Neural cell (in vitro differentiated cells): ENCODE results near the gene KRT73. TPM values are rescaled to one million over a fixed set of nuclear protein-coding genes. Genes with fewer than 3 reads are reported as not detected.
"Not testable (repeated sequence)": the region's sequence is repeated elsewhere in the genome, so short reads cannot be mapped to it uniquely, and the experiment has no call there.

ENCODE experiments used
- H2AFZ ChIP-seq: fragments of 200-600, 300-800 bp; sonication (generic), shearing (Covaris generic); 2 replicates; pipeline ENCODE4 v1.6.0; 2014; ENCODE audit warnings: low read depth, mild to moderate bottlenecking, antibody characterized with exemption, low read length, moderate library complexity
- H3F3A ChIP-seq: fragments of 200-600 bp; shearing (Covaris generic); 2 replicates; pipeline ENCODE4 v1.6.1; 2016; ENCODE audit warnings: mild to moderate bottlenecking, moderate library complexity, mixed read lengths, antibody characterized with exemption, low read length; ENCODE audit not compliant: insufficient read depth, poor library complexity, severe bottlenecking
- H3K27ac ChIP-seq: fragments of 200-600, 300-800 bp; sonication (generic), shearing (Covaris generic); 2 replicates; pipeline ENCODE4 v1.5.1; 2014; ENCODE audit warnings: mild to moderate bottlenecking, low read length, moderate library complexity
- H3K27me3 ChIP-seq: fragments of 300-800, 200-600 bp; sonication (generic), shearing (Covaris generic); 2 replicates; pipeline ENCODE4 v1.6.0; 2014; ENCODE audit warnings: mild to moderate bottlenecking, low read depth, low read length, moderate library complexity; ENCODE audit not compliant: insufficient read depth
- H3K36me3 ChIP-seq: fragments of 300-800, 200-600 bp; sonication (generic), shearing (Covaris generic); 2 replicates; pipeline ENCODE4 v1.5.1; 2014; ENCODE audit warnings: mild to moderate bottlenecking, antibody characterized with exemption, low read length, moderate library complexity; ENCODE audit not compliant: insufficient read depth
- H3K4me2 ChIP-seq: fragments of 300-800, 200-600 bp; sonication (generic), shearing (Covaris generic); 2 replicates; pipeline ENCODE4 v1.6.0; 2014; ENCODE audit warnings: mild to moderate bottlenecking, low read length
- H3K4me3 ChIP-seq: fragments of 300-800, 200-600 bp; sonication (generic), shearing (Covaris generic); 2 replicates; pipeline ENCODE4 v1.5.1; 2014; ENCODE audit warnings: mild to moderate bottlenecking, low read length, moderate library complexity
- H3K79me2 ChIP-seq: fragments of 200-600 bp; shearing (Covaris generic); replicated peaks from 2 replicates; pipeline ENCODE4 v1.6.0; 2014; ENCODE audit warnings: mild to moderate bottlenecking, low read length, moderate library complexity; ENCODE audit not compliant: insufficient read depth
- H3K9ac ChIP-seq: fragments of 300-800, 200-600 bp; sonication (generic), shearing (Covaris generic); 2 replicates; pipeline ENCODE4 v1.6.1; 2016; ENCODE audit warnings: mild to moderate bottlenecking, low read length, mixed read lengths
- H3K9me2 ChIP-seq: fragments of 200-600 bp; shearing (Covaris generic); 2 replicates; pipeline ENCODE4 v1.6.1; 2016; ENCODE audit warnings: mild to moderate bottlenecking, low read length, mixed read lengths; ENCODE audit not compliant: insufficient read depth
- H3K9me3 ChIP-seq: fragments of 200-600, 300-800 bp; sonication (generic), shearing (Covaris generic); 2 replicates; pipeline ENCODE4 v1.6.1; 2016; ENCODE audit warnings: mild to moderate bottlenecking, mixed run types, low read length, moderate library complexity, mixed read lengths
- H4K20me1 ChIP-seq: fragments of 200-600 bp; shearing (Covaris generic); 2 replicates; pipeline ENCODE4 v1.6.1; 2016; ENCODE audit warnings: mild to moderate bottlenecking, mixed run types; ENCODE audit not compliant: insufficient read depth
- EP300 ChIP-seq: fragments of 450-650 bp; conservative IDR thresholded peaks from 2 replicates; pipeline ENCODE4 v1.6.1; 2014; ENCODE audit warnings: antibody characterized with exemption, mild to moderate bottlenecking, moderate library complexity; ENCODE audit not compliant: poor library complexity, severe bottlenecking
- EZH2 ChIP-seq: fragments of 200-600, 300-800 bp; shearing (Covaris generic), sonication (generic); IDR thresholded peaks from 2 replicates; pipeline ENCODE4 v1.6.1; 2014; ENCODE audit warnings: antibody characterized with exemption, low read length, borderline replicate concordance, mild to moderate bottlenecking; ENCODE audit not compliant: insufficient read depth, poor library complexity, severe bottlenecking
- MXI1 ChIP-seq: fragments of 450-650 bp; conservative IDR thresholded peaks from 2 replicates; pipeline ENCODE4 v1.6.1; 2014; ENCODE audit warnings: antibody characterized with exemption, mild to moderate bottlenecking; ENCODE audit not compliant: poor library complexity, severe bottlenecking
- POLR2AphosphoS5 ChIP-seq: IDR thresholded peaks from 2 replicates; pipeline ENCODE4 v1.6.1; 2012
- RAD21 ChIP-seq: fragments of 450-650 bp; conservative IDR thresholded peaks from 2 replicates; pipeline ENCODE4 v1.6.1; 2014; ENCODE audit warnings: antibody characterized with exemption, mild to moderate bottlenecking, moderate library complexity
- SMC3 ChIP-seq: fragments of 450-650 bp; conservative IDR thresholded peaks from 2 replicates; pipeline ENCODE4 v1.6.1; 2014; ENCODE audit warnings: antibody characterized with exemption, mild to moderate bottlenecking, moderate library complexity; ENCODE audit not compliant: poor library complexity
- TAF1 ChIP-seq: IDR thresholded peaks from 2 replicates; pipeline ENCODE4 v1.6.1; 2012; ENCODE audit warnings: low read depth
- polyA plus RNA-seq: library from polyadenylated mRNA; depleted of rRNA; stranded (reverse); fragments of >200 nt; gene quantifications from 2 replicates; pipeline ENCODE4 v1.2.3, GENCODE V29; 2014
- TF ChIP-seq, protein P1 (sequence below): IDR thresholded peaks from 2 replicates; pipeline ENCODE4 v1.6.1; 2012; ENCODE audit warnings: borderline replicate concordance
- TF ChIP-seq, protein P2 (sequence below): fragments of 450-650 bp; IDR thresholded peaks from 2 replicates; pipeline ENCODE4 v1.5.1; 2014; ENCODE audit warnings: antibody characterized with exemption, mild to moderate bottlenecking, moderate library complexity; ENCODE audit not compliant: poor library complexity, severe bottlenecking

KRT73 gene
- polyA plus RNA-seq, 1 donor from 2014 or later: not detected

DNA sequence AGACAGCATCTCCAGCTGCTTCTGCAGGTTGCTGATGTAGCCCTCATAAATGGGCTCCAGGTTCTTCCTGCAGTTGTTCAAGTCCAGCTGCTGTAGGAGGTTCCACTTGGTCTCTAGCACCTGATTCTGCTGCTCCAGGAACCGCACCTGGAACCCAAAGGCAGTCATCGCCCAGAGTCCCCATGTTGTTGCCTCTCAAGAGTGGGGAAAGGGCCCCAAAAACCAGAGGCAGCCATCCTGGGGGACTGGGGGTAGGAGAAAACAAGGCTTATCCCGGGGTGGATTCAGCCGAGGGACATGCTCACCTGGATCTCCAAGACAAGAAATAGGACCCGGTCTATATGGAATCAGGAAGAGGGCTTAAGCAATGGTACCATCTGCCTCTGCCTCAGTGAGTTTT lies 19.4 kb downstream of the KRT73 start:
- no peaks in the 10 kb centered on the region for H3K27me3 ChIP-seq
- no peaks in the 10 kb centered on the region for H3K9me2 ChIP-seq

DNA sequence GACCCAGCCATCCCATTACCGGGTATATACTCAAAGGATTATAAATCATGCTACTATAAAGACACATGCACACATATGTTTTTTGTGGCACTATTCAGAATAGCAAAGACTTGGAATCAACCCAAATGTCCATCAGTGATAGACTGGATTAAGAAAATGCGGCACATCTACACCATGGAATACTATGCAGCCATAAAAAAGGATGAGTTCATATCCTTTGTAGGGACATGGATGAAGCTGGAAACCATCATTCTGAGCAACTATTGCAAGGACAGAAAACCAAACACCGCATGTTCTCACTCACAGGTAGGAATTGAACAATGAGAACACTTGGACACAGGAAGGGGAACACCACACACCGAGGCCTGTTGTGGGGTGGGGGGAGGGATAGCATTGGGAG lies 24.1 kb downstream of the KRT73 start:
- H3K27me3 ChIP-seq, H3K27ac ChIP-seq, H3F3A ChIP-seq, H3K36me3 ChIP-seq, H2AFZ ChIP-seq, H3K9ac ChIP-seq, H3K9me3 ChIP-seq, H4K20me1 ChIP-seq, H3K9me2 ChIP-seq, H3K79me2 ChIP-seq, H3K4me2 ChIP-seq, H3K4me3 ChIP-seq: not testable (repeated sequence)

More for the DNA sequence above, 19.4 kb downstream of the KRT73 start:
- no peaks in the 10 kb centered on the region for H3K9me3 ChIP-seq
- no peaks in the 10 kb centered on the region for H3K36me3 ChIP-seq
- H3K4me3 ChIP-seq: no peak overlapping the region
- H3K79me2 ChIP-seq: no peaks in the 10 kb centered on the region
- H3K27ac ChIP-seq: no peak overlapping the region
- H2AFZ ChIP-seq: no peak overlapping the region
- no peak overlapping the region for H3K4me2 ChIP-seq
- no peaks in the 10 kb centered on the region for H3F3A ChIP-seq
- no peak overlapping the region for H3K9ac ChIP-seq
- TF ChIP-seq EZH2 (no peak), MXI1 (no peak), EP300 (no peak), SMC3 (no peak), POLR2AphosphoS5 (no peak), TAF1 (no peak), RAD21 (no peak)
- TF ChIP-seq, protein P1, sequence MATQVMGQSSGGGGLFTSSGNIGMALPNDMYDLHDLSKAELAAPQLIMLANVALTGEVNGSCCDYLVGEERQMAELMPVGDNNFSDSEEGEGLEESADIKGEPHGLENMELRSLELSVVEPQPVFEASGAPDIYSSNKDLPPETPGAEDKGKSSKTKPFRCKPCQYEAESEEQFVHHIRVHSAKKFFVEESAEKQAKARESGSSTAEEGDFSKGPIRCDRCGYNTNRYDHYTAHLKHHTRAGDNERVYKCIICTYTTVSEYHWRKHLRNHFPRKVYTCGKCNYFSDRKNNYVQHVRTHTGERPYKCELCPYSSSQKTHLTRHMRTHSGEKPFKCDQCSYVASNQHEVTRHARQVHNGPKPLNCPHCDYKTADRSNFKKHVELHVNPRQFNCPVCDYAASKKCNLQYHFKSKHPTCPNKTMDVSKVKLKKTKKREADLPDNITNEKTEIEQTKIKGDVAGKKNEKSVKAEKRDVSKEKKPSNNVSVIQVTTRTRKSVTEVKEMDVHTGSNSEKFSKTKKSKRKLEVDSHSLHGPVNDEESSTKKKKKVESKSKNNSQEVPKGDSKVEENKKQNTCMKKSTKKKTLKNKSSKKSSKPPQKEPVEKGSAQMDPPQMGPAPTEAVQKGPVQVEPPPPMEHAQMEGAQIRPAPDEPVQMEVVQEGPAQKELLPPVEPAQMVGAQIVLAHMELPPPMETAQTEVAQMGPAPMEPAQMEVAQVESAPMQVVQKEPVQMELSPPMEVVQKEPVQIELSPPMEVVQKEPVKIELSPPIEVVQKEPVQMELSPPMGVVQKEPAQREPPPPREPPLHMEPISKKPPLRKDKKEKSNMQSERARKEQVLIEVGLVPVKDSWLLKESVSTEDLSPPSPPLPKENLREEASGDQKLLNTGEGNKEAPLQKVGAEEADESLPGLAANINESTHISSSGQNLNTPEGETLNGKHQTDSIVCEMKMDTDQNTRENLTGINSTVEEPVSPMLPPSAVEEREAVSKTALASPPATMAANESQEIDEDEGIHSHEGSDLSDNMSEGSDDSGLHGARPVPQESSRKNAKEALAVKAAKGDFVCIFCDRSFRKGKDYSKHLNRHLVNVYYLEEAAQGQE: no peak
- TF ChIP-seq, protein P2, sequence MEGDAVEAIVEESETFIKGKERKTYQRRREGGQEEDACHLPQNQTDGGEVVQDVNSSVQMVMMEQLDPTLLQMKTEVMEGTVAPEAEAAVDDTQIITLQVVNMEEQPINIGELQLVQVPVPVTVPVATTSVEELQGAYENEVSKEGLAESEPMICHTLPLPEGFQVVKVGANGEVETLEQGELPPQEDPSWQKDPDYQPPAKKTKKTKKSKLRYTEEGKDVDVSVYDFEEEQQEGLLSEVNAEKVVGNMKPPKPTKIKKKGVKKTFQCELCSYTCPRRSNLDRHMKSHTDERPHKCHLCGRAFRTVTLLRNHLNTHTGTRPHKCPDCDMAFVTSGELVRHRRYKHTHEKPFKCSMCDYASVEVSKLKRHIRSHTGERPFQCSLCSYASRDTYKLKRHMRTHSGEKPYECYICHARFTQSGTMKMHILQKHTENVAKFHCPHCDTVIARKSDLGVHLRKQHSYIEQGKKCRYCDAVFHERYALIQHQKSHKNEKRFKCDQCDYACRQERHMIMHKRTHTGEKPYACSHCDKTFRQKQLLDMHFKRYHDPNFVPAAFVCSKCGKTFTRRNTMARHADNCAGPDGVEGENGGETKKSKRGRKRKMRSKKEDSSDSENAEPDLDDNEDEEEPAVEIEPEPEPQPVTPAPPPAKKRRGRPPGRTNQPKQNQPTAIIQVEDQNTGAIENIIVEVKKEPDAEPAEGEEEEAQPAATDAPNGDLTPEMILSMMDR: no peak
- H4K20me1 ChIP-seq: no peaks in the 10 kb centered on the region

DNA sequence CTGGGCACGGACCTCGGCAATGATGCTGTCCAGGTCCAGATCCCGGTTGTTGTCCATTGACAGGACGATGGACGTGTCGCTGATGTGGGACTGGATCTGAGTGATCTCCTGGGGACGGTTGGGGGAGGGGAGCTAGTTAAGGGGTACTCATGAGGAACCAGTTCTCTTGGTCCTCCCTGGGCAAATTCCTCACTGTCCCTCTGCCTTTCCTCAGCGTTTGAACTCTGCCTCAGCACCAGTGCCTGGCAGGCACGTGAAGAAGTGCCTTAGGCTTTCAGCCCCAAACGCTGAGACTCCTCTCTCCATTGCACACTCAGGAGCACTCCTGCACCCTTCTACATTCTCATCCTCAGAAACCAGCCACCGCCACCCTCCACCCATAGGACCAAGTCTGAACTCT lies 26.8 kb downstream of the KRT73 start:
- Histone ChIP-seq H3K27me3 (no peaks in the 10 kb centered on the region), H2AFZ (no peak overlapping the region), H3K9me2 (no peaks in the 10 kb centered on the region), H3K4me3 (no peak overlapping the region), H3K27ac (no peak overlapping the region), H3K4me2 (no peak overlapping the region), H3K9me3 (no peaks in the 10 kb centered on the region), H3K79me2 (no peaks in the 10 kb centered on the region), H4K20me1 (no peaks in the 10 kb centered on the region), H3K36me3 (no peaks in the 10 kb centered on the region), H3K9ac (no peak overlapping the region), H3F3A (no peaks in the 10 kb centered on the region)
- TF ChIP-seq EP300 (no peak), SMC3 (no peak), TAF1 (no peak), POLR2AphosphoS5 (no peak), MXI1 (no peak), EZH2 (no peak), RAD21 (no peak)
- TF ChIP-seq, protein P2: no peak
- TF ChIP-seq, protein P1: no peak
